GM23248 (cell line): ENCODE data around the gene KMT2A.
"Not testable (repeated sequence)": the region's sequence is repeated elsewhere in the genome, so short reads cannot be mapped to it uniquely, and the experiment has no call there.

Experiments used
- EZH2 ChIP-seq: fragments of 200-600 bp; sonication (generic); IDR thresholded peaks from 2 replicates; pipeline ENCODE4 v1.6.1; 2018; ENCODE audit warnings: antibody characterized with exemption, mild to moderate bottlenecking; ENCODE audit not compliant: insufficient read depth, poor library complexity, severe bottlenecking
- EZH2phosphoT487 ChIP-seq: fragments of 200-600 bp; sonication (generic); IDR thresholded peaks from 2 replicates; pipeline ENCODE4 v1.6.1; 2018; ENCODE audit warnings: antibody characterized with exemption, moderate library complexity, mild to moderate bottlenecking, low read depth; ENCODE audit not compliant: insufficient read depth

DNA sequence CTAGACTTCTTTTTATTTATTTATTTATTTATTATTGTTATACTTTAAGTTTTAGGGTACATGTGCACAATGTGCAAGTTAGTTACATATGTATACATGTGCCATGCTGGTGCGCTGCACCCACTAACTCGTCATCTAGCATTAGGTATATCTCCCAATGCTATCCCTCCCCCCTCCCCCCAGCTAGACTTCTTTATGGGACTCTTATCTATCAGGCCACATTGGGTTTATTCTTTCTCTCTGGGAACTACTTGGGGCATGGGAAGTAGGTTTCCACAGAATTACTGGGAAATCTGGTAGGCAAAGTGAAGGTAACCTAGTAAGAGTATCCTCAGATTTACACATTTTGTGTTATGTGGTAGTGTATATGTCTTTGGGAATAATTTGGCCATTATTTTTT lies 32.7 kb downstream of the KMT2A start:
- TF ChIP-seq EZH2, EZH2phosphoT487: not testable (repeated sequence)
